Measurements from ENCODE around the gene STIMATE. TPM values are rescaled to one million over a fixed set of nuclear protein-coding genes. Genes with fewer than 3 reads are reported as not detected.

Gene STIMATE
- total RNA-seq, 1 donor from 2014 or later: 12.1 TPM

DNA sequence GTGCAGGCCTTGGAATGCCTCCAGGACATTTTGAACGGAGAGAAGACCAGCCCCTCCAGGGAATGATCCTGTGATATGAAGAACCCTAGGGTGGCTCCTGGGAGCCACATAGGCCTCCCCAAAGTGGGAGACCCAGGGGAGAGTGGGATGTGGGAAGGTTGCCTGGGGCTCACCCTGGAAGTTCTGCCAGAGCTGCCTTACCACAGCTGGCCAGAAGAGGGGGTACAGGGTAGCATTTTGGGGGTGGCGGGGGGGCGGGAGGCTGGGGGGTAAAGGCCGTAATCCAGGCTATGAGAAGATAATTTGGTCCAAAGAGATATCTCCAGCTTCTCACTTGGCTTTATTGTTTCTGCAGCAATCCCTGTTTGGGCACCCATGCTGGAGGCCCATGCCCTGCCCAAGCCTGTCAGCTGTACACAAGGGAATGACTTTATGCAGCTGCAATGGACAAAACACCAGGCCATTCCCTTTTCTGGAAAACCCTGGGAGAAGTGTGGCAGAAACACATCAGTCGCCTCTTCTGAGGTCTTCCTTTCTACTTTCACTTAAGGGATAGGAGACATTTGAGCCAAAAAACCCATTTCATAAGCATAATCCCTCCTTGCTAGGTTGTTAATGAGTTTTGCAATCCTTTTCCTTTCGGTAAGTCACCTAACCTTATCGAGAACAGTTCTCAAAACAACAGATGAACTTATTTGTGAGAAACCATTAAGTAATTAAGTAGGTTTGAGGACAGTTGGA is 51.5 kb downstream of the STIMATE start:
- no peaks in the 10 kb centered on the region for H3K27me3 ChIP-seq (ENCODE audit: insufficient read depth, low read length)
- no peak overlapping the region for H3K27ac Mint-ChIP-seq (ENCODE audit: unreplicated experiment)
- no peak overlapping the region for H3K4me2 ChIP-seq (ENCODE audit: low read length)
- no peak overlapping the region for H2AFZ ChIP-seq (ENCODE audit: low read depth, low read length)
- H3K9ac ChIP-seq (ENCODE audit: low read length): no peak overlapping the region
- peaks cover 3% of the 10 kb centered on the region for H4K20me1 ChIP-seq (ENCODE audit: insufficient read depth, low read length)
- no peak overlapping the region for H3K4me3 Mint-ChIP-seq (ENCODE audit: unreplicated experiment)
- FAIRE-seq (no peak), DNase-seq (ENCODE audit: low read depth) (no peak)
- no peaks in the 10 kb centered on the region for H3K79me2 ChIP-seq (ENCODE audit: insufficient read depth, low read length)
- H3K9me3 Mint-ChIP-seq (ENCODE audit: unreplicated experiment): no peaks in the 10 kb centered on the region
- H3K36me3 Mint-ChIP-seq (ENCODE audit: low read depth, unreplicated experiment): peaks cover 11% of the 10 kb centered on the region
- H3K27ac ChIP-seq (ENCODE audit: low read depth, low read length): no peak overlapping the region
- no peaks in the 10 kb centered on the region for H3K9me3 ChIP-seq (ENCODE audit: insufficient read depth, low read depth, low read length)
- H3K36me3 ChIP-seq (ENCODE audit: insufficient read depth, low read length): no peaks in the 10 kb centered on the region
- peaks cover 2% of the 10 kb centered on the region for H3K27me3 Mint-ChIP-seq (ENCODE audit: low read depth, unreplicated experiment)
- peaks cover 13% of the 10 kb centered on the region for H3K4me1 Mint-ChIP-seq (ENCODE audit: low read depth, unreplicated experiment)
- H3K4me3 ChIP-seq (ENCODE audit: insufficient read depth, low read depth, low read length): no peak overlapping the region
- peaks cover 7% of the 10 kb centered on the region for H3K4me1 ChIP-seq (ENCODE audit: insufficient read depth, low read length)
- TF ChIP-seq, protein P1, sequence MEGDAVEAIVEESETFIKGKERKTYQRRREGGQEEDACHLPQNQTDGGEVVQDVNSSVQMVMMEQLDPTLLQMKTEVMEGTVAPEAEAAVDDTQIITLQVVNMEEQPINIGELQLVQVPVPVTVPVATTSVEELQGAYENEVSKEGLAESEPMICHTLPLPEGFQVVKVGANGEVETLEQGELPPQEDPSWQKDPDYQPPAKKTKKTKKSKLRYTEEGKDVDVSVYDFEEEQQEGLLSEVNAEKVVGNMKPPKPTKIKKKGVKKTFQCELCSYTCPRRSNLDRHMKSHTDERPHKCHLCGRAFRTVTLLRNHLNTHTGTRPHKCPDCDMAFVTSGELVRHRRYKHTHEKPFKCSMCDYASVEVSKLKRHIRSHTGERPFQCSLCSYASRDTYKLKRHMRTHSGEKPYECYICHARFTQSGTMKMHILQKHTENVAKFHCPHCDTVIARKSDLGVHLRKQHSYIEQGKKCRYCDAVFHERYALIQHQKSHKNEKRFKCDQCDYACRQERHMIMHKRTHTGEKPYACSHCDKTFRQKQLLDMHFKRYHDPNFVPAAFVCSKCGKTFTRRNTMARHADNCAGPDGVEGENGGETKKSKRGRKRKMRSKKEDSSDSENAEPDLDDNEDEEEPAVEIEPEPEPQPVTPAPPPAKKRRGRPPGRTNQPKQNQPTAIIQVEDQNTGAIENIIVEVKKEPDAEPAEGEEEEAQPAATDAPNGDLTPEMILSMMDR (IDR thresholded peaks at IDR 0.05; ENCODE audit: insufficient read depth, low read depth, low read length): no peak

- Mint-ChIP-seq H3K4me1 (ENCODE audit: low read depth, unreplicated experiment) (peaks cover 15% of the 10 kb centered on the region), H3K36me3 (ENCODE audit: low read depth, unreplicated experiment) (peaks cover 11% of the 10 kb centered on the region), H3K27me3 (ENCODE audit: low read depth, unreplicated experiment) (peaks cover 2% of the 10 kb centered on the region), H3K9me3 (ENCODE audit: unreplicated experiment) (no peaks in the 10 kb centered on the region), H3K4me3 (ENCODE audit: unreplicated experiment) (no peak overlapping the region), H3K27ac (ENCODE audit: unreplicated experiment) (no peak overlapping the region)
- H3K79me2 ChIP-seq (ENCODE audit: insufficient read depth, low read length): no peaks in the 10 kb centered on the region
- H3K4me1 ChIP-seq (ENCODE audit: insufficient read depth, low read length): peaks cover 8% of the 10 kb centered on the region
- TF ChIP-seq, protein P1 (IDR thresholded peaks at IDR 0.05; ENCODE audit: insufficient read depth, low read depth, low read length): no peak
- no peak for TF ChIP-seq EZH2 (IDR thresholded peaks at IDR 0.05; ENCODE audit: insufficient read depth, low read length)
- no peak overlapping the region for H3K9ac ChIP-seq (ENCODE audit: low read length)
- no peak overlapping the region for H3K4me2 ChIP-seq (ENCODE audit: low read length)
- no peak overlapping the region for H2AFZ ChIP-seq (ENCODE audit: low read depth, low read length)
- H3K4me3 ChIP-seq (ENCODE audit: insufficient read depth, low read depth, low read length): no peak overlapping the region
- no peak overlapping the region for H3K27ac ChIP-seq (ENCODE audit: low read depth, low read length)
- DNase-seq (ENCODE audit: low read depth) (no peak), FAIRE-seq (no peak)
- H4K20me1 ChIP-seq (ENCODE audit: insufficient read depth, low read length): peaks cover 3% of the 10 kb centered on the region
- H3K27me3 ChIP-seq (ENCODE audit: insufficient read depth, low read length): no peaks in the 10 kb centered on the region
- H3K9me3 ChIP-seq (ENCODE audit: insufficient read depth, low read depth, low read length): no peaks in the 10 kb centered on the region
- H3K36me3 ChIP-seq (ENCODE audit: insufficient read depth, low read length): no peaks in the 10 kb centered on the region
These were observed 52.2 kb downstream of the STIMATE start for GRCh38 chr3:52845157-52845556.

- Histone ChIP-seq H3K9ac (ENCODE audit: low read length) (no peak overlapping the region), H2AFZ (ENCODE audit: low read depth, low read length) (no peak overlapping the region), H3K79me2 (ENCODE audit: insufficient read depth, low read length) (no peaks in the 10 kb centered on the region), H3K4me3 (ENCODE audit: insufficient read depth, low read depth, low read length) (no peak overlapping the region), H3K27me3 (ENCODE audit: insufficient read depth, low read length) (no peaks in the 10 kb centered on the region), H3K9me3 (ENCODE audit: insufficient read depth, low read depth, low read length) (no peaks in the 10 kb centered on the region), H3K4me2 (ENCODE audit: low read length) (no peak overlapping the region), H4K20me1 (ENCODE audit: insufficient read depth, low read length) (peaks cover 3% of the 10 kb centered on the region), H3K4me1 (ENCODE audit: insufficient read depth, low read length) (peaks cover 8% of the 10 kb centered on the region), H3K36me3 (ENCODE audit: insufficient read depth, low read length) (no peaks in the 10 kb centered on the region), H3K27ac (ENCODE audit: low read depth, low read length) (no peak overlapping the region)
- H3K27ac Mint-ChIP-seq (ENCODE audit: unreplicated experiment): no peak overlapping the region
- FAIRE-seq (no peak), DNase-seq (ENCODE audit: low read depth) (no peak)
- peaks cover 12% of the 10 kb centered on the region for H3K36me3 Mint-ChIP-seq (ENCODE audit: low read depth, unreplicated experiment)
- H3K9me3 Mint-ChIP-seq (ENCODE audit: unreplicated experiment): no peaks in the 10 kb centered on the region
- H3K4me3 Mint-ChIP-seq (ENCODE audit: unreplicated experiment): no peak overlapping the region
- H3K27me3 Mint-ChIP-seq (ENCODE audit: low read depth, unreplicated experiment): peaks cover 2% of the 10 kb centered on the region
- peaks cover 16% of the 10 kb centered on the region for H3K4me1 Mint-ChIP-seq (ENCODE audit: low read depth, unreplicated experiment)
- TF ChIP-seq, protein P1 (IDR thresholded peaks at IDR 0.05; ENCODE audit: insufficient read depth, low read depth, low read length): no peak
- no peak for TF ChIP-seq EZH2 (IDR thresholded peaks at IDR 0.05; ENCODE audit: insufficient read depth, low read length)
These were observed 52.9 kb downstream of the STIMATE start for GRCh38 chr3:52844290-52844975.
